Effector CD4-positive, alpha-beta T cell (primary cell): Measurements from ENCODE around the gene STK39.

ENCODE experiments used
- DNase-seq: peaks from one replicate; pipeline ENCODE4 v3.0.0-alpha.2; 2020

The STK39 gene

GRCh38 chr2:167944825-167945659 is 302.4 kb downstream of the STK39 start:
- DNase-seq = no peak

DNA sequence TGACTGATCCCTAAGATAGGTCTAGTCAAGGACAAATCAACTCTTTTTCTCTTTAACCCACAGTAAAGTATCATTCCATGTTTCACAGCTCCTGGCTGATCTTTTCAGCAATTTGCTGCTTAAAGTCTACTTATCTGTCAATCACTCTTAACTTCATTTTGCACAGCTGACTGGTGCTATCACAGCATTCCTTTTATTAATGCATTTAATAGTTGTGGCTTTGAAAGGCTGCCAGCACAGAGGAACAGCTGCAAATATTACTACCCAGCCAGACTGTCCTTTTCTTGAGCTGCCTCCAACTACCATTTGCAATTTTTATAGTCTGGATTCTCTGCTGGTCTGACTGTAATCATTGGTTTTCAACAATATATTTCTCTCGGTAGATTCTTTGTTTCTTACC is 303.5 kb downstream of the STK39 start:
- DNase-seq = no peak

DNA sequence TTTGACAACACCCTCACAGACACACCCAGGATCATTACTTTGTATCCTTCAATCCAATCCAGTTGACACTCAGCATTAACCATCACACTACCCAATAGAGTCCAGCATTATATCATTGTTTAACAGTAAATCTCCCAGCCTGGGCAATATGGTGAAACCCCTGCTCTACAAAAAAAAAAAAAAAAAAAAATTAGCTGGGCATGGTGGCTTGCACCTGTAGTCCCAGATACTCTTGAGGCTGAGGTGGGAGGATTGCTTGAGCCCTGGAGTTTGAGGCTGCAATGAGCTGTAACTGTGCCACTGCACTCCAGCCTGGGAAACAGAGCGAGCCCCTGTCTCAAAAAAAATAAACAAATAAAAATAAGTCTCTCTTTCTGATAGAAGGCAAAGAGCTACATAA is 304.0 kb downstream of the STK39 start:
- DNase-seq = no peak

DNA sequence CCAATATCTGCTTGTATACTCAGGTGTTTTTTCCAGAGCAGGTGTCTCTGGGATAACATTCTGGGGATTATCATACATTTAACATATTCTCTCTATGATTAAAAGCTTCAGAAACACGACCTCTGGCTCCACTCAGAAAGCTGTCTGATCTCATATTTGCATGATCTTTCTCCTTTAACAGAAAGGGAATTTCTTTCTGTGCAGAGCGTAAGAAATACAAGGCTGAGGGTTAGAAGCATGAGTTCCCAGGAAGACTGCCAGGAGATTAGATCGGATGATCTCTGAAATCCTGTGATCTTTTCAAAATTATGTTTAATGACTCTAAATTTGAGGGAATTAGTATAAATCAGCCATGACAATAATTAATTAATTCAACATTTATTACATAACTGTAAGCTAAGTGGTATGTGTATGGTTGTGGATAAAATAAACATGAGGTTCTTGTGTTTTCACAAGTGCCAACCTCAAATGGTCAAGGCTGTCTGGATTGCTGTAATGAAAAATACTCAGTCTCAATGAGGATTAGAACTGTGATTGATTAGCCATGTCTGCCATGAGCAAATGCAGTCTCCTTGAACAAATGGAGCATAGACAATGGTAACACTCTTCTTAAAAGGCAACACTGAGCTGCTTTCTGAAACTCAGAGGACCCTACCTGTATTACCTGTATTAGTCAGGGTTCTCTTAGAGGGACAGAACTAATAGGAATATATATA is 304.9 kb downstream of the STK39 start:
- DNase-seq = no peak

- no peak for DNase-seq
Observed at GRCh38 chr2:167941604-167942003, 305.8 kb downstream of the STK39 start.

DNA sequence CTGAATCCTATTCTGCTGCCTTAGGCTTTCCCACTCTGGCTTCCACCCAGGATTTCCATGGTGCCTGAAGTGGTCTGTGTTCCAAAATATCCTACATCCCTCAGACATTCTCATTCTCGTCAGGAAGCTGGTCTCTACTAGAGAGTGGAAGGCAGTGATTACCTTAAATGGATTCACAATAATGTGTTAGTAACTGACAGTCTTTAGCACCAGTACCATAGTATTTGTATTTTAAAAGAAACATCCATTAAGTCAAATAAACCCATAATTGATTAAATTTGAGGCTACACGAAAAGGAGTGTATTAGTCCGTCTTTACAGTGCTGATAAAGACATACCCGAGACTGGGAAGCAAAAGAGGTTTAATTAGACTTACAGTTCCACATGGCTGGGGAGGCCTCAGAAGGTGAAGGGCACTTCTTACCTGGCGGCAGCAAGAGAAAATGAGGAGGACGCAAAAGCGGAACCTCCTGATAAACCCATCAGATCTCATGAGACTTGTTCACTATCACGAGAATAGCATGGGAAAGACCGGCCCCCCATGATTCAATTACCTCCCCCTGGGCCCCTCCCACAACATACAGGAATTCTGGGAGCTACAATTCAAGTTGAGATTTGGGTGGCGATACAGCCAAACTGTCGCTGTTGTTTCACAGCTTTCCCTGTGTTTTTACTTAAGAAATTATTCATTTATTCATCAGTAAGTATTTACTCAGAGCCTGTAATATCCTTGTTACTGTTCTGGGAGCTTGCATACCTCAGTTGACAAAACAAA is 306.5 kb downstream of the STK39 start:
- no peak for DNase-seq

DNA sequence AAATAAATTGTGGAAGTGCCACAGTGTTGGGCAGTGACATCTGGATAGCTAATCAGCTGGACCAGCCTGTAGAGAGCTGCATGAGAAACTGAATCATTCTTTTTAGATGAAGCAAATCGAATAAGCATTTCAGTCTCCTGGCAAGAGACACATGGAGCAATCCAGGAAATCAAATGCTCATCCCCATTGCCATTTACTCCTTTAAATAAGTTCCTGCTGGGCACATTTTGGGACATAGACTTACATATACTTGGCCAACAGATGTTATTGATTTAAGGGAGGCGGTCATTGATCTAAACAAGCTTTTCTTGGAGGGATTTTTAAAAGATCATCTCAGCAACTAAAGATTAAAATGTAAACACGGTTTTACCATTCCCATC is 307.1 kb downstream of the STK39 start:
- DNase-seq = no peak

DNA sequence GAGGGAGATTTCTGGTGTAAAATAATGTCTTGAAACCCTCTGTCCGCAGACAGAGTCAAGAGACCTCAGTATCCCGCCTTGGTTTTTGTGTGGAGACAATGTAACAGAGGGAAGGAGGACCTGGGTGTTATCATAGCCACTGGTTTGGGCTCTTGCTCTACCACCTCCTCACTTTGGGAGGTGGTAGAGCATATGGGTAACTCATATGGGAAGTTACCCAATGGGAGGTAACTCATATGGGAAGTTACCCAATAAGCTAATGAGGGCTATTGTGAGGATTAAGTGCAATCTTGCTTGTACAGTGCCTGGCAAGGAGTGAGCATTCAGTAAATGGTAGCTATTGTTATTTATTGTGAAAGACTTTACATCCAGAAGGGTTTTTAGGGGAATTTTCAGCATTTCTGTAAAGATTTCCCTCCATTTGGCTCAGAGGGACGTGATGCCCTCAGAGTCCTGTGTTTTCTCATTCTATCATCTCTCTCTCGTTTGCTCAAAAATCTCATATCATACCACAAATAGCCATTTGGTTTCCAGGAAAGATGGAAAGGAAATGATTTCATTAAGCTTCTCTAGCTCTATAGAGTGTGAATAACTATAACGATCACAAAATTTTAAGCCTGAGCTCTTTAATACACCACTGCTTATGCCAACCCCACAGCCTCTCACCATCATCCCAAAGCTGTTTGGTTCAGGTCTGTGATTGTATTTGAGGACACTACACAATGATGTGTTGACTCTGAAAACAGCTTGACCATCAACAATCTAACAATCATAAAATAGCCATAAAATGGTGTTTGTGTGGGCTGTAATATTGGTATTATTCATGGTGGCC is 307.7 kb downstream of the STK39 start:
- DNase-seq = no peak

GRCh38 chr2:167937403-167937802 is 310.0 kb downstream of the STK39 start:
- no peak for DNase-seq

- no peak for DNase-seq
Observed at GRCh38 chr2:167935803-167936110, 311.6 kb downstream of the STK39 start.

GRCh38 chr2:167933097-167933814 is 314.1 kb downstream of the STK39 start:
- no peak for DNase-seq

DNA sequence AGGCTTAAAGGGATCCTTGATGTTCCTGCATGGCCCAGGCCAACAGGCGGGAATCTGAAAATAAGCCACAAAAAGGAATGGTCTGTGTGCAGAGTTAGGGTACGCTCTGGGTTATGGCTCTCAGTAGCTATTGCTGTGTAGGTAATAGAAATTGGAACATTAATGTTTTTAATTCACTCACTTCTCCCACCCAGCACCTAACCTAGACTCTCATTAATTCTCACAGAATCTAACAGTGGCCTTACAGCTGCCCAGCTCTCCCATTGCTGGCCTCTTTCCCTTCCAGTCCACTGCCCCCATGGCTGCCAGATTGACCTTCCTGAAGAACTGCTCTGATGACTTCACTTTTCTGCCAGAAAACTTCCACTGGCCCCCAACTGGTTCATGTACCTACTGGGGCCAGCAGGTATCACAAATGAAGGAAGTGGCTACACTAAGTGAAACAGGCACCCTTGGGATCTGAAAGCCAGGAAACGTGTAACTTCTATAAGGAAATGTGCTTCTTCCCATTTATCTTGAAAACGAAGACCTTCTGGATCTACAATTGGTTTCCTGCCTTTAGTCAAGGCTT is 315.2 kb downstream of the STK39 start:
- DNase-seq = no peak

DNA sequence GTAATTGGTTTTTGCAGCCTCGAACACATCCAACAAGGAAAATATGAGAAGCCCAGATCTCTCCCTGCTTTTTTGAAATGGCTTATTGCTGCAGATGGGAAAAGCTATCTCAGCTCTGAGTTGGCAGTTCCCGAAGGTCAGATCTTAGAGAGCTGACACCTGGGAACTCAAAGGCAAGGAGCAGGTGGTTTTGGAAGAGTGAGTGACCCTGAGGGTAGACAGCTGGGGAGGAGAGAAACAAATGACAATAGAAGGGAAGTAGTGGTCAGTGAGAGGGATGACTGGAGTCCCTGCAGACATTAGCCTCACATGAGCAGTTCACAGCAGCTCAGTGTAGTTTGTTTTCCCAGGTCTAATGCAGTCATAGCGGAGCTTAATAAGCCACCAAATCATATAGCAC is 317.9 kb downstream of the STK39 start:
- no peak for DNase-seq

- DNase-seq = no peak
Observed at GRCh38 chr2:167928434-167928833, 319.0 kb downstream of the STK39 start.

- DNase-seq = no peak
Observed at GRCh38 chr2:167925758-167926157, 321.6 kb downstream of the STK39 start.

DNA sequence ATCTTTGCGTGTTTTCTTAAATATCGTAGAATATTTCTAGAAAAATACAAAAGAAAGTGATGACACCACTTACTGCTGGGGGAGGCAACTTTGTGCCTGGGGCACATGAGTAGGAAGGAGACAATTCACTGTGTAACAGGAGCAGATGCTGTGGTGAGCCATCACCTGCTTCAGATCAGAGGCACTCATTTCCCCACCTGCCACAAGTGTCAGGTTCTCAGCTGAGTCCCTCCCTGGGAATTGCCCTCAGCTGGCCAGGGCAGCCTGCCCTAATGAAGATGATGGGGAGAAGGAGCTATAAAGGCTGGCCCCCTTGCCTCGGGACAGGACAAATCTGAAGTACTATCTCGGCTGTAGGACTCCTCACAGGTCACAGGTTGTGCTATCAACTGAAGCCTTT is 322.8 kb downstream of the STK39 start:
- DNase-seq = no peak

DNA sequence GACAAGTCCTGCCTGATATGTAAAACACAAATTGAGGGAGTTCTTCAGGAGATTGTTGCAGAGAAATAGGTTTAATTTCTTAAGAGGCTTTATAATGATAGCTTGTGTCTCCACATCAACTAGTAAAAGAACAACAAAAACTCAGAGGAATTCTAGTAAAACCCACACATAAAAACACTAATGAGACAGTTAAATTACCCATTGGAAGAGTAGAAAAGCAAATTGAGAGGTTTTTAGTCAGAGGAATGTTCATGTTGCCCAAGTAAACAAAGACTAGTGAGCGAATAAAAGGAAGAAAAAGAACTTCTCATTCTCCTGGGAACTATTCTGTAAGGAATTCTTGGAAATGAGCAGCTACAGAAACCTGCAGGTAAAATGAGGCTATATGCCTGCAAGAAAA is 330.6 kb downstream of the STK39 start:
- no peak for DNase-seq

GRCh38 chr2:167914969-167915368 is 332.4 kb downstream of the STK39 start:
- DNase-seq = no peak

GRCh38 chr2:167908786-167909185 is 338.6 kb downstream of the STK39 start:
- no peak for DNase-seq

GRCh38 chr2:167905668-167906067 is 341.7 kb downstream of the STK39 start:
- no peak for DNase-seq
